GM19193 (cell line): ENCODE results near the gene OR2J1.

Experiments used
- POLR2A ChIP-seq: IDR thresholded peaks from 4 replicates; pipeline ENCODE4 v1.6.1; 2011; ENCODE audit not compliant: insufficient read depth, insufficient read length; ENCODE audit errors: extremely low read depth

Gene OR2J1

DNA sequence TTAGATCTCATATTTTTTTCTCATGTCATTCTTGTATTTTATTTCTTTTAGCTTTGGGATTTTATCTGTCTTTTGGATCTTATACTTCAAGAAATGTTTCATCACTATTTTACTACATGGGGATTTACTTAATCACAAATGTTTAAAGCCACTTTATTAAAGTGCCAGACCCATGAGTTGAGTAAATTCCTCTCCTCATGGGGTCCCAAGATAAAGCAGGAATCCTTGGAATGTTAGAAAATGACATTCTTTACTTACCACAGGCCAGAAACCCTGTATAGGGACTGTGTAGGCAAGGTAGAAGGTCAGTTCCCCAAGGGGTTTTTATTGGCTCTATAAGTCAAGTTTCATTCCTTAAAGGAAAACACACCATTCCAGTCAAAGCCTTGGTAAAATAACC is 43.0 kb downstream of the OR2J1 start:
- no peak for TF ChIP-seq POLR2A

DNA sequence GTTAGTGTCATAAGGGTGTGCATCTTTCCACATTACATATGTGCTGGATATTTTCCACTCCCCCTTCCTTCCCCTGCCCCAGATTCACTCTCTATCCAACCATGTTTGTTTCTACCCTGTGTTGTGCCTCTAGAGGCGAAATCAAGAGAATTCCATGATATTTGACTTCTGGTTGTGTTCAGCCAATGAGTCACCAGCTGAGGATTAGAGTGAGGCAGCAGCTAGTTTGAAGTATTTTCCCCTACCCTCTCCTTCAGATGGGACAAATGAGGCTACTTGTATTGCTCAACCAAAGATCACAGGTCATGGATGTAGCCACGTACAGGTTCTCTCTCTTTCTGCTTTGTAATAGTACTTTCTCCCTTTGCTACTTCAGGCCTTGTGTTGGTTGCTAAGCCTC is 46.9 kb downstream of the OR2J1 start:
- TF ChIP-seq POLR2A: no peak

DNA sequence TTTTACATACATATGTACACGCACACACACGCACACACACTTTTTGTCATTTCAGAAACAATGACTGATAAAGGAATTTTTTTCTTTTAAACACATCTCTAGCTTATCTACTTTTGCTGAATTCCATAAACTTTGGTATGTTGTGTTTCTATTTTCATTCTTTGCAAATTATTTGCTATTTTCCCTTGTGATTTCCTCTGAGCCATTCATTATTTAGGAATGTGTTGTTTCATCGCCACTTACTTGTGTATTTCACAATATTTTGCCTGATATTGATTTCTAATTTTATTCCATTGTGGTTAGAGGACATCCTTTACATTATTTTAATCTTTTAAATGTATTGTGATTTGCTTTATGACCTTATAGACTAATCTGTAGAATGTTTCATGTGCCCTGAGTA is 47.8 kb downstream of the OR2J1 start:
- TF ChIP-seq POLR2A: no peak
